GM18499 (cell line): ENCODE measurements around the gene GGNBP2.
"Not testable (repeated sequence)": the region's sequence is repeated elsewhere in the genome, so short reads cannot be mapped to it uniquely, and the experiment has no call there.

Experiments used
- ATAC-seq: cut with Tn5 transposase; IDR thresholded peaks from one replicate; pipeline ENCODE4 v1.9.1; 2021; ENCODE audit warnings: moderate number of reproducible peaks; ENCODE audit not compliant: insufficient read depth, unreplicated experiment

GGNBP2 gene

GRCh38 chr17:36600465-36600864 lies 55.7 kb downstream of the GGNBP2 start:
- ATAC-seq, result no peak

GRCh38 chr17:36600936-36601302 lies 56.2 kb downstream of the GGNBP2 start:
- no peak for ATAC-seq

- ATAC-seq, result peak; percentile 57
Observed at GRCh38 chr17:36601303-36602029, 56.7 kb downstream of the GGNBP2 start, which contains the start of gene MRM1. TSS of gene MRM1 (plus strand) at chr17:36601583. CDS start at chr17:36601811, 228 bp downstream.

GRCh38 chr17:36602030-36602748 lies 57.5 kb downstream of the GGNBP2 start:
- no peak for ATAC-seq

GRCh38 chr17:36602924-36603384 lies 58.2 kb downstream of the GGNBP2 start:
- no peak for ATAC-seq

GRCh38 chr17:36605028-36605427 lies 60.3 kb downstream of the GGNBP2 start:
- not testable (repeated sequence) for ATAC-seq

GRCh38 chr17:36608280-36608679 lies 63.6 kb downstream of the GGNBP2 start:
- ATAC-seq, result no peak

- ATAC-seq, result no peak
Observed at GRCh38 chr17:36608794-36609497, 64.2 kb downstream of the GGNBP2 start.

GRCh38 chr17:36609498-36609862 lies 64.8 kb downstream of the GGNBP2 start:
- ATAC-seq, result no peak

- ATAC-seq, result no peak
Observed at GRCh38 chr17:36610474-36610873, 65.8 kb downstream of the GGNBP2 start.

- ATAC-seq, result no peak
Observed at GRCh38 chr17:36611345-36612072, 66.8 kb downstream of the GGNBP2 start.

GRCh38 chr17:36612323-36612722 lies 67.6 kb downstream of the GGNBP2 start:
- ATAC-seq, result no peak

GRCh38 chr17:36613155-36613554 lies 68.4 kb downstream of the GGNBP2 start:
- ATAC-seq, result no peak

- ATAC-seq, result no peak
Observed at GRCh38 chr17:36614081-36614480, 69.4 kb downstream of the GGNBP2 start.

- no peak for ATAC-seq
Observed at GRCh38 chr17:36614933-36615332, 70.2 kb downstream of the GGNBP2 start.

GRCh38 chr17:36616061-36617029 lies 71.6 kb downstream of the GGNBP2 start:
- no peak for ATAC-seq

- ATAC-seq, result no peak
Observed at GRCh38 chr17:36617773-36618172, 73.1 kb downstream of the GGNBP2 start.

- ATAC-seq, result no peak
Observed at GRCh38 chr17:36623281-36623680, 78.6 kb downstream of the GGNBP2 start.

- no peak for ATAC-seq
Observed at GRCh38 chr17:36625188-36625587, 80.5 kb downstream of the GGNBP2 start.
